GM18511 (cell line): ENCODE data around the gene PRDM10.
A peak's percentile ranks its signal among the peaks of the same experiment; 100 is the strongest.
"Not testable (repeated sequence)": the region's sequence is repeated elsewhere in the genome, so short reads cannot be mapped to it uniquely, and the experiment has no call there.

Source experiments
- ATAC-seq: cut with Tn5 transposase; IDR thresholded peaks from one replicate; pipeline ENCODE4 v1.9.1; 2021; ENCODE audit warnings: mild to moderate bottlenecking, moderate library complexity; ENCODE audit not compliant: unreplicated experiment

The PRDM10 gene

DNA sequence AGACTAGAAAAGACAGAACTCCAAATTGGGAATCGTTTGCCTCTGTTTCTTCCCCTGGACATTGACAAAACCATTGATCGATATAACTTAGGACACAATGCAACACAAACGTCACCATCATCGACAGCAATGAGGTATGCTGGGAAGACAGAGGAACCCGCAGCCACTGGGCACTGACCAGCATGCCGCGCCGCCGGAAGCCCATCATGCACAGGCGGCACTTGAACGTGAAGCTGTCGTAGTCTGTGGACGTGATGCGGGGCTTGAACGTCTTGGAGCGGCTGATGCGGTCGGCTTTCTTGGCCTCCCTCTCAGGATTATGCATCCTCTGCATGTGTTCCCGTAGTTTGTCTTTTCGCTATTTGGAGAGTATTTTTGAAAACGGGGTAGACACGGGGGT, 84.3 kb downstream of the PRDM10 start:
- no peak for ATAC-seq

DNA sequence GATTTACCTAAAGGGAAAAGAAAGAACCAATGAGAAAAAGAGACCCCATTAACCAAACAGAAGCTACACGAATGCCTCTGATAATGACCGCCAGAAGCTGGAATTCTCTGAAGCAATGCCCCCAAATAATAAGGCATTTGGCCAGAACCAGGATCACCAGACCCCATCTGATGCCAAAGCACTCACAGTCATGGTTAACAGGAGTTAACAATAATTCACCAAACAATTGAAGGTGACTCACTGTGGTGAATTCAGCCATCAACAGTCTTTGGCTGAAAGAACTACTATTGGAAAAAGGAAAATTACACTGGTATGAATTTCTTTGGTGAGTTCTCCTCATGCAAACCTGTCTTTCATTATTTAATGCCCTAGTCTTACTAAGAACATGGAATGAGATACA, 85.4 kb downstream of the PRDM10 start:
- ATAC-seq, result no peak

DNA sequence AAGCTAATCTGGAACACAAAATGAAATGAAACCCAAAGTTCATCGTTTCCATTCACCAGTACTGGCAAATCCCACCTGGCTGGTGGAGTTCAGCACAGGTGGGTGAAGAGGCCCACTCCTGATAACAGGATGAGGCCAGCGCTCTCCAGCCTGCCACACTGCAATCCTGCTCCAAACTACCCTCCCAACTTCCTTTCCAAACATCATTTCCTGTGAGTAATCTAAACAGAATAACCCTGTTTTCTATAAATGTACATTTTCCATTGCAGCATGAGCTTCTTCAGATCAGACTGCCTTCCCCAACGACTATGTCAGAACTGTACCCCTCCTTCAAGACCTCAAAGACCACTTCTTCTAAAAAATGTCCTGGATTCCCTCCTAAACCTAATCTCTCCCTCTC, 91.3 kb downstream of the PRDM10 start:
- no peak for ATAC-seq

DNA sequence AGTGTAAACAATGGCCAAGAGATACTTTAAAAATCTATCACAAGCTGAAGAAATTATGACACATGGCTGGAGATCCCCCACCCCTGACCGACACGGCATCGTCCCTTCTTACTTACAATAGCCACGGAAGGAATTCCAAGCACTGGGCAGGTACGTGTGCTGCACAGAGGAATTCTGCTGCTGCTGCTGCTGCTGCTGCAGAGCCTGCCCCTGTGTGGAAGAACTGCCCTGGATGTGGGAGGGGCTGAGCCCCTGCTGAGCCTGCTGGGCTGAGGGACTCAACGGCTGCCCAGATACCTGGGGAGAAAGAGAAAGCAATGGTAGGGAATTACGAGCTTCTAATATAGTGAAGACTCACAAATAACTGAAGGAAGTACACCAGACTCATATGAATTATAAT, 92.3 kb downstream of the PRDM10 start:
- ATAC-seq, result no peak

DNA sequence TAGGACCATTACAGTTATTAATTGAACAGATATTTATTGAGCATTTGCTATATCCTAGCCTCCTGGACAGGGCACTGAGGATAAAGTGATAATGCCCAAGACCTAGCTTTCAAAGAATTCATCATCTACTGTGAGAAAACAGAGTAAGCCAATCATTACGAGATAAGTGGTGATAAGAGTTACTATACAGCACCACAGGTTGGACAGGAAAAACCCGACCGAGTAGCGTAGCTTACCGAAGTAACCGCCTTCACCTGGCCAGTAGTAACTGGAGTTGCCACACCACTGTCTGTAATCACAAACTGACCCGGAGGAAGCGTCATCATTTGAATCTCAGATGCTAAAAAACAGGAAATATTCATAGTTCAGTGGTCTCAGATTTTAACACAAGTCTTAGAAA, 97.2 kb downstream of the PRDM10 start:
- ATAC-seq, result no peak

DNA sequence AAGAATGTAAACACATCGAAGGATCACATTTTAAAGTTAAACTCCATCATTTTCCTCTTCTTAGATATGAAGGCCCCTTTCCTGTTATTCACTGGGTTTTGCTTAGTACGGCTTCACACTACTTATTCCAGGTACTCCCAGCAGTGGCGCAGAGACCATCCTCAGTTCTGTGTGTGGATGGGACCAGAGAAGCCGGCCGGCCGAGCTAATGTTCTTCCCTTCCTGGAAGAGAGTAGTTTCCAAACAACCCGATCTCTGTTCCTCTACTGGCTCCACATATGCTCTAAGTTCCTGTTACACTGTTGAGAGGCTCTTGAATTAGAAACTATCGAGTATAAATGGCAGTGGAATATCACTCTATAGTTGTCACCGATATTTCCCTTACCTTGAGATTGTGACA, 106.6 kb downstream of the PRDM10 start:
- no peak for ATAC-seq

DNA sequence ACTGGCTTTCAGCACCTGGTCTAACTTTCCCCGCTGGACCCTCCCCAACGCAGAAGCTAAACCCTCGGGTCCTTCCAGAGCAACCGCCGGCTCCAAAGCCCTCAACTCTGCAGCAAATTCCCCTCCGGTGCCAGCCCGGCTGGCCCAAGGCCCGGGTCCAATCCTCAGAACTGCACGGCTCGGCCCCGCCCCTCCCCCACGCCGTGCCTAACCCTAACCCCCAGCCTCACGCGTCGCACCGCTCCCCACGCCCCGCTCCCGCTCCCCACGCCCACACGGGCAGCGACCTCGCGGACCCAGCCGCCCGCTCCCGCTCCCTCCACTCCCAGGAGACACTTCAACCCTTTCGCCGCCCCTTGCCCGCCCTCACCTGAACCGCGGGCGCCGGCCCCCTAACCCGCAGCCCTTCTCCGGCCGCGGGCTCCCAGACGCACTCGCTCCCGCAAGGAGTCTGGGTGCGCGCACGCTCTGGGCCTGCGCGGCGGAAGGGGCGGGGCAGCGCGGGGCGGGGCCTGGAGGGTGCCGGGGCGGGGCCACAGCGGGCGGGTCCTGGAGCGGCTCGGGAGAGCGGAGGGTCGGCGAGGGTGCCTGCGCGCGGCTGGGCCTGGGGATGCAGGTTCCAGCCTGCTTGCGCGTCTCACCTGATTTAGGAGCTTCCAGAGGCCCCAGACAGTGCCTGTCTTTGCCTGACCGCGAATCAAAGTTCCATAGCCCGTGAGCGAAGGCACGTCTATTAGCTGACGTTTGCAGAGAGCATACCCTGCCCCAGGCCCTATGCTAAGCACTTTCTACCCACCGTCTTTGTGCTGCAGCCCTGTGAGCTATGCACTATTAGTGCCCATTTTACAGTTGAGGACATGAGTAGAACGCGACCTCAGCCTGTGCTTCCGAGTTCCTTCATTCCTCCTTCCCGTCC, 107.3 kb downstream of the PRDM10 start, which contains the start of gene NFRKB:
NFRKB (minus strand) TSS at position 453 of the 916 bp plus-strand sequence. CDS start 2,729 bp downstream, outside the sequence.
- ATAC-seq, result peak; percentile 95

DNA sequence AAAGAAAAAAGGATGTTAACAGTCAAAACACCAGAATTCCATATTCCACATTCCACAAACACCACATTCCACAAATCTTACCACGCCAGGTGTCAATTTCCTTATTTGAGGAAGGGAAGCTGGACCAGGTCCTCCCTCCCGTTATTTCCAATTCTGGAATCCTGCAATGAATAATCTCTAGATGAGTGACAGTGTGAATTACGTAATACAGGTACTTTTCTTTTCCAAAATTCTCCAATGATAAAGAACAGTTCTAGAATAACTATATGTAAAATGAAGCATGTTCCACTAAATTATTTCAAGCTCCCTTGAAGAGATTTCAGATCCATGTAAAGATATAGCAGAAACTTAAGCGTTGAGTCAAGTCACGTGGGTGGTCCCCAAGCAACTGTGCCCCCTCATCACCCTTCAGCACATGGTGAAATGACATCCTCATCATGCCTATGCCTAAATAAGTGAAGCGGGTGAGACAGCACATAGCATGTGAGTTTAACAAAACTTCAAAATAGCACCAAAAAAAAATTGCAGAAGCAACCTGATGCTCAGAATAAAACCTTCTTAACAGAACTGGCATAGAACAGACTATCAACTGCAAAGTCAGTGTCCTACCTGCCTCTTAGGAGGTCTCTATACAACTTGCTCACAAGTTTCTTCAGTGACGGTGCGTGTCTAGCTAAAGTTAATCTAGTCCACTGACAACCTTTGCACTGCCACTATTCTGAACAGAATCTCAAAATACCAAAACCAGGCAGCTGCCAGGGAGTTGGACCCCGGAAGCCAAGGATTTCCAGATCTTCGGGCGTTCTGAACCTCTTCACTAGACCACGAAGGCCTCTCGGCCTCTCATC, 108.1 kb downstream of the PRDM10 start:
- ATAC-seq, result peak; percentile 4

DNA sequence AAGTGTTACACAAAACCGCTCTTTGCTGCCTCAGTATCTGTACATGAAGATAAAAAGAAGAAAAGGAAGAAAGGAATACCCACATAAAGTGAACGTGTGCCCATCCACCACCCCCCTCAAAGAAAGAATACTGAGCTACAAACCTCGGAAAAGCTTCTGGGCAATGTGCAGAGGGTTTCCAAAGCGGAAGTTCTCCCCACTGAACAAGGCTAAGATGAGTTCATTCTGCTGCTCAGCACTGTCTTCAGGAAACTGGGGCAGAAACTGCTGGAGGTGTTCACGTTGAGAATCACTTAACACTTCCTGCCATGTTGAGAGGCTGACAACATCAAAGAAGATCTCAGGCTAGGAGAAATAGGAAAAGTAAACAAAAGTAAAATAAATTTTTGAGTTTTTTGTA, 114.2 kb downstream of the PRDM10 start:
- no peak for ATAC-seq

DNA sequence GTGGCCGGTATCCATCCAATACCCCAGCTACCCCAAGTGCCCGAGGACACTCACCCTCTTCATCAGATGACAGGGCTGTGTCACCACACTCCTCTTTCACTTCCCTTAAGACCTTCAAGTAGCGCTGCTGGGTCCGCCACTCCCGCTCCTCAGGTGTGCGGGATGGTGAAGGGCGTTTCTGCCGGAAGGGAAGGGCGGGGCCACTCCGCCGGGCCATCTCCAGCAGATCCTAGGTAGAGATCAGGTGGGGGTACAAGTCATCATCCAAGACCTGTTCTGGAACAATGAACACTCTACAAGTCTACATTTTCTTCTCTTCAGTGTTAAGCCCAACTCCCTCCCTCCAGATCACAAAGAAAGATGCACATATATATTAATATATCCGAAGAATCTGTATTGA, 117.3 kb downstream of the PRDM10 start:
- ATAC-seq, result no peak

DNA sequence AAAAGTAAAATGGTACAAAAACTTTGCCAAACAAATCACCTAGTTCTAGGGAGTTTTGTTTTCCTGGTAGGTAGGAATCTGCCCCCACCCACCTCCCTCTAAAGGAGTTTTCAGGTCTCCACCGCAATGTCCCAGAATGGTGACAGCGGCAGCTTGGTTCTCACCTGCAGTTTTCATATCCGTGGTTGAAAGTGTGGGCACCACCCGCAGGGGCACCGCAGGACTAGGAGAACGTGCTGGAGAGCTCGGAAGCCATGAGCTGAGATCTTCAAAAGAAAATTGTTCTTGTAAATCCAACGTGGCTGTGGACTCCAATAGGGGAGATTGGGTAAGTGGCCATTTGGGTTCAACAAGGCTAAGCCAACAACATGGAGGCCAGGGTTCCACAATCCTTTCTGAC, 118.1 kb downstream of the PRDM10 start:
- ATAC-seq, result no peak

DNA sequence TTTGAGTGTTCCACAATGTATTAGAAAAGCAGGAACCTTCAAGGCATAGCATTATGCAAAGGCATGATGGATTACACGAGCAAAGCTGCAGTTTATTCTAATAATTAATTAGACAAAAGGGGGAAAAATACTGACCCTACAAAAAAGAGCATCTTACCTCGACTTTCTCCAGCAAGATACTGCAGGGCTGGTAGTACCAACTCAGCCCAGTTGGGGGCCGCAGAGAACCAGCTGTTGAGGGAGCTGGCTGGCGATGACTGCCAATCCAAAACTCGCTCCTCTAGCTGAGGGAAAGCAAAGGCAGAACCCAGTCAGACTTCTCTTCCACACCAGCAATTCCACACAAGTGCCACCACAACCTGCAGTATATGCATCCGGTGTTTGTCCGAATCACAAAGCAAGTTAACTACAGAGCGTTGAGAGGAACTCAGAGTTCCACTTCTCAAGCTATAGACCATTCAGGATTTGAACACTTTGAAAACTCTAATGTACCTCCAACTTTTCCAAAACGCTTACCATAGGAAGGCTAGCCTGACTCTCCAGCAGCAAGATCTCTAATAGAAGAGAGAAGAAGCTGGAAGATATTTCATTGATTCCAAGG, 121.0 kb downstream of the PRDM10 start:
- ATAC-seq, result no peak

DNA sequence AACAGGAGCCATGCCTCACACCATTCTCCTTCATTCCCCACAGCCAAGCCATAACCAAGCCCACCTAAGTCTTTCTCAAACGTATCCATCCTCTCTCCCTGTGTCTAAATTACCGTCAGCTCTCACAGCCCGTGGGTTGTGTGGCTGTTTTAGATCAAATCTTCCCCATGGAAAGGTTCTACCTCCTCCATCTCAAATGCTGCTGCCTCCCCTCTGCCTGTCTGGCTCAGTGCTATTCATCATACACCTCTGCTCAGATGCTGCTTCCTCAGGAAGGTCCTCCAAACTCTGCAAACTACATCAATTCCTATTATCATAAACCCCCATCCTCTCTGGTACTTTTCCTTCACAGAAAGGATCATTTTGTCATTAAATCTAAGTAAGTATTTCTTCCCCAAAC, 122.3 kb downstream of the PRDM10 start:
- no peak for ATAC-seq

DNA sequence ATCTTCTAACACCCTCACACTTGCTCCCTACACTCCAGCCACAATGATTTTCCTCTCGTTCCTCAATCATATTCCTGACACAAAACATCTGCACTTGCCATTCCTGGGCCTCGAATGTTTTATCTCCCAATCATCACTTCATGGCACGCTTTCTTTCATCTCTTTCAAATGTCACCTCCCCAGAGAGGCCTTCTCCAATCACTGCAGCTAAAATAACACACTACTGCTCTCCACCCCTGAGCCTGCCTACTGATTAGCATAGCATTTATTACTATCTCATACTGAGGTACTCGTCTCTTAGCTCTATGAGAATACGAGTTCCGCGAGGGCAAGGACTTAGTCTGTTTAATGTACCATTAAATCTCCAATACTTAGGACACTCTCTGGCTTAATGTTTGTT, 130.7 kb downstream of the PRDM10 start:
- no peak for ATAC-seq

DNA sequence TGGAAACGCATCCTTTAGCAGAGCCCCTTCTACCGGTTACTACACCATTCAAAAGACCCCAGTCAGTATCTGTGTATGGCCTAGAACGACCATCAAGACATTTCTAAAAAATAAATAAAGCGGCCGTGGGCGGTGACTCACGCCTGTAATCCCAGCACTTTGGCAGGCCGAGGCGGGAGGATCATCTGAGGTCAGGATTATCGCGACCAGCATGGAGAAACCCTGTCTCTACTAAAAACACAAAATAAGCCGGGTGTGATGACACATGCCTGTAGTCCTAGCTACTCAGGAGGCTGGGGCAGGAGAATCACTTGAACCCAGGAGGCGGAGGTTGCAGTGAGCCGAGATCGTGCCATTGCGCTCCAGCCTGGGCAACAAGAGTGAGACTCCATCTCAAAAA, 134.0 kb downstream of the PRDM10 start:
- ATAC-seq, result not testable (repeated sequence)

DNA sequence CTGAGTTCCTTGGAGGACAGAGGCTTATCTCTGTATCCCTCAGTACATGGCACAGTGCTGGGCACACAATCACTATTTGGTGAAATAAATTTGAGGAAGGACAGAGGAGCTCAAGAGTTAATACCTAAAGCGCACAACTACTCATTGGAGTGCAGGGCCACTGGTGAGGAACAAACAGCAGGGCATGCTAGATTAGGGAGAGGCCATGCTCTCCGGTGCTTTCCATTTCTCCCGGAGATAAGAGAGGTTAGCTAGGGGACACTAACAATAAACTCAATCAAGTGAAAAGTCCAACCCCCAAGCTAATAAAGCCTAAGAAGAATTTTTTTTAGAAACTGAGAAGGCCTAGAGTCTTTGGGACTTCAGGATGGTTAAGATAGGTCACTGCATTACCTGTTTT, 136.3 kb downstream of the PRDM10 start:
- no peak for ATAC-seq

DNA sequence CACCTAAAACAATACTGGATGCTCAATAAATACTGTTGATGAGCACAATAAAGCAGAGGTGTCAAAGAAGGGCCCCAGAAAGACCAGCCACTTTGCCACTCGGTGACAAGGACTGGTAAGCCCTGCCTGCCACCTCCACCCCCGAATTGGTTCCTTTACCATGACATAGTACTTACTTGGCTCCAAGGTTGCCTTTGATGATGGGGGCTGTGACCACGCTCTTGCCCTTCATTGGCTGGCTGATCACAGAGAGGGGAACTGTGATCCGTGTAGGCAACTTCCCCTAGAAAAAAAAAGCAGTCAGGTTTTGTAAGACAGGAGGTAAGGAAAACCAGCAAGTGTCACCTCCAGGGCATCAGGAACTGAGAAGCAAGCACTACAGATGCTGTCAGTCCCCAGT, 136.9 kb downstream of the PRDM10 start:
- no peak for ATAC-seq

DNA sequence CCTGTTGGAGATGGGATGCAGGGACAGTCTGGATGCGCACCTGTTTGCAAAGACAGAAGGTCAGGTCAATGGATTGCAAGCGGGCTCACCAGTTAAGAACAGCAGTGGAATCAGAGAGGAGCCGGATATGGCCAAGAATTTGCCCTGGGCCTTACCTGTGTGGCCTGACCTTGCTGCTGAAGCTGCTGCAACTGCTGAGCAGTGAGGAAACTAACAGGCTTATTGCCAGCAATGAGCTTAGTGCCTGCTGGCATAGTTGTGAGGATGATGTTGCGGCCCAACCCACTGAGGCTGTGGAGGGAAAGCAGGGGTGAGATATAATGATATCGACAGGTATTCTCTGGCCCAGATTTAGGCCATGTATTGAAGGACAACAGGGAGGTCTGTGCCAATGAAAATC, 137.8 kb downstream of the PRDM10 start:
- ATAC-seq, result no peak

DNA sequence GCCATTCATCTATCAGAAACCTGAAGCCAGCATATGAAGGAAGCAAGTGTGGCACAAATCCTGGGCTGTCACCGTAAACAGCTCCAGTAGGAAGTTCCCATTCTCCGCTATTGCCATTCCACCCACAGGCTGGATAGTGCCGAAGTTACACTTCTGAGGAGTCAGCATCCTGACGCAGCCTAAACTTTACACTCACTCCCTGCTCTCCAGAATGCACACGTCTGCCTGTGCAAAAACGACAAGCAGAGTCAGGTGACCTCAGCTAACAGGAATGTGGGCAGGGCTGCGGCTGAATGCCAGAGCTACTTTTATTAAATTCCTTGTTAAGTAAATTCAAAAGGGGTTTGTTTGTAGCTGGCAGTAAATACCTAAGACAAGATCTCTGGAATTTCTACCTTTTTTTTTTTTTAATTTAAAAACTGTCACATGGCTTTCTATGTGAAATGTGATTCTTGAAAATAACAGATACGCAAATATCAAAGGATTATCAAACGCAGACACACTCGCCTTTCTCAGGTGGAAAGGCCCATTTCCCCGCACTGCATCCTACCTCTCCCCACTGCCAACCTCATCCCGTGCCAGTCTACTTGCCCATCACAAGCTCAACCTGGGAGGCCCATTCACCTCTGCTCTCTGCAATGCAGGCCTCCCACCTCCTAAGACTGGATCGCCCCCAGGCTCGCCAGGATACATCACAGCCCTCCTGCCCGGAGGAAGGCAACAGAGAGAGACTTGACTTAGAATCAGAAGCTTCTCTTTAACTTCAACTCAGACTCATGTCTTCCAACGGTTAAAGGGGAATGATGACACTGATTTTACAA, 140.7 kb downstream of the PRDM10 start:
- no peak for ATAC-seq

DNA sequence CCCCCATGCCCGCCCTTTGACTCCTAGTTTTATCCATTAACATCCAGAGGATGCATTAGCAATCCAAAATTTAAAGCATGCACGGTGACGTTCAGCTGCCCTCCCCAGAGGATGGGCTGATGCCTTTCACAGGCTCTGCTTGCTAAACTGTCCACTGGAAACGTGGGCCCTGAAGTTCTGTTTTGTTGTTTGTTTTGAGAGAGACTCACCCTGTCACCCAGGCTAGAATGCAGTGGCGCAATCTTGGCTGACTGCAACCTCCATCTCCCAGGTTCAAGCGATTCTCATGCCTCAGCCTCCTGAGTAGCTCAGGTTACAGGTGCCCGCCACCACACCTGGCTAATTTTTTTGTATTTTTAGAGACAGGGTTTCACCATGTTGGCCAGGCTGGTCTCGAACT, 146.6 kb downstream of the PRDM10 start:
- no peak for ATAC-seq

DNA sequence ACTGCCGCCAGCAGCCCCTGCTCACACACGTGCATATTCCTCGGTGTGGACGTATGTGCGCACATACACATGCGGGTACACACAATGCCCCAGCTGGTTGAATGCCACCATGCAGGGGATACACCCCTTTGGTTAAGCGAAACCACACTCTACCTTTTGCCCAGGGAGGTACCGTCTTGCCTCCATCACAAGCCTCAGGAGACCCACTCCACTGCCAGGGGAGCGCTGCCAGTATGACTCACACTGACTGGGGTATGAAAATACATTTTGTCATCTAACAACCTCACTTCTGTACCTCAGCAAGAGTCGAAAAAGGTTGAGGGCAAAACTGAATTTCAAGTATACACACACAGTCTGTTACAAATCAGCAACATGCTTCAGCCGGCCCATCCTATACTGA, 147.5 kb downstream of the PRDM10 start:
- ATAC-seq, result no peak
